ENCODE results near the gene TRIO. TPM values are rescaled to one million over a fixed set of nuclear protein-coding genes. Genes with fewer than 3 reads are reported as not detected.

The TRIO gene
- total RNA-seq, 1 donor from 2014 or later = 148 TPM

- no peak for TF ChIP-seq CTCF (IDR thresholded peaks at IDR 0.05)
- H3K27me3 ChIP-seq (ENCODE audit: low read depth) = no peaks in the 10 kb centered on the region
Measured at GRCh38 chr5:14379739-14380497, 236.8 kb downstream of the TRIO start.

GRCh38 chr5:14380712-14381111 is 237.6 kb downstream of the TRIO start:
- DNase-seq = no peak
- Histone ChIP-seq H3K4me1 (no peaks in the 10 kb centered on the region), H3K27ac (no peak overlapping the region), H3K36me3 (peaks cover 100% of the 10 kb centered on the region), H3K9me3 (no peaks in the 10 kb centered on the region), H3K4me3 (no peak overlapping the region), H3K27me3 (ENCODE audit: low read depth) (no peaks in the 10 kb centered on the region)
- intact Hi-C loops (cut with DNase I) = no loop called here
- no peak for TF ChIP-seq CTCF (IDR thresholded peaks at IDR 0.05)
- ATAC-seq = no peak

More at GRCh38 chr5:14379739-14380497, 236.8 kb downstream of the TRIO start:
- ATAC-seq (peak in 1 of 2 donors; percentile 76), DNase-seq (no peak)
- no peak overlapping the region for H3K4me3 ChIP-seq
- intact Hi-C loops (cut with DNase I) = no loop called here
- peaks cover 100% of the 10 kb centered on the region for H3K36me3 ChIP-seq
- no peaks in the 10 kb centered on the region for H3K4me1 ChIP-seq
- H3K9me3 ChIP-seq = no peaks in the 10 kb centered on the region
- H3K27ac ChIP-seq = no peak overlapping the region

GRCh38 chr5:14382640-14383039 is 239.5 kb downstream of the TRIO start:
- ATAC-seq (no peak), DNase-seq (no peak)
- no peak for TF ChIP-seq CTCF (IDR thresholded peaks at IDR 0.05)
- H3K36me3 ChIP-seq = peaks cover 96% of the 10 kb centered on the region
- no peak overlapping the region for H3K4me3 ChIP-seq
- H3K27me3 ChIP-seq (ENCODE audit: low read depth) = no peaks in the 10 kb centered on the region
- no peaks in the 10 kb centered on the region for H3K9me3 ChIP-seq
- no peaks in the 10 kb centered on the region for H3K4me1 ChIP-seq
- intact Hi-C loops (cut with DNase I) = no loop called here
- no peak overlapping the region for H3K27ac ChIP-seq

GRCh38 chr5:14383923-14384322 is 240.8 kb downstream of the TRIO start:
- Histone ChIP-seq H3K4me1 (no peaks in the 10 kb centered on the region), H3K27me3 (ENCODE audit: low read depth) (no peaks in the 10 kb centered on the region), H3K27ac (no peak overlapping the region), H3K9me3 (no peaks in the 10 kb centered on the region), H3K36me3 (peaks cover 96% of the 10 kb centered on the region), H3K4me3 (no peak overlapping the region)
- ATAC-seq (no peak), DNase-seq (no peak)
- no peak for TF ChIP-seq CTCF (IDR thresholded peaks at IDR 0.05)
- intact Hi-C loops (cut with DNase I) = no loop called here

GRCh38 chr5:14385019-14385418 is 241.9 kb downstream of the TRIO start:
- DNase-seq = no peak
- H3K4me3 ChIP-seq = no peak overlapping the region
- intact Hi-C loops (cut with DNase I) = no loop called here
- ATAC-seq = no peak
- peaks cover 96% of the 10 kb centered on the region for H3K36me3 ChIP-seq
- H3K9me3 ChIP-seq = no peaks in the 10 kb centered on the region
- H3K27ac ChIP-seq = no peak overlapping the region
- no peaks in the 10 kb centered on the region for H3K27me3 ChIP-seq (ENCODE audit: low read depth)
- no peaks in the 10 kb centered on the region for H3K4me1 ChIP-seq
- no peak for TF ChIP-seq CTCF (IDR thresholded peaks at IDR 0.05)
